Left ventricle myocardium inferior (tissue), 1 donor: ENCODE results near the gene FARS2. TPM values are rescaled to one million over a fixed set of nuclear protein-coding genes. Genes with fewer than 3 reads are reported as not detected.

Experiments used
- DNase-seq: peaks from one replicate; pipeline ENCODE4 v3.0.0-alpha.2; 2020
- H3K27ac ChIP-seq: fragments of 200-600 bp; replicated peaks from 2 replicates; pipeline ENCODE4 v1.8.0; 2021
- H3K27me3 ChIP-seq: fragments of 200-600 bp; 2 replicates; pipeline ENCODE4 v1.8.0; 2021; ENCODE audit warnings: low read depth
- H3K36me3 ChIP-seq: fragments of 200-600 bp; 2 replicates; pipeline ENCODE4 v1.8.0; 2021
- H3K4me1 ChIP-seq: fragments of 200-600 bp; 2 replicates; pipeline ENCODE4 v1.8.0; 2021
- H3K4me3 ChIP-seq: fragments of 200-600 bp; 2 replicates; pipeline ENCODE4 v1.8.0; 2021; ENCODE audit warnings: mild to moderate bottlenecking, moderate library complexity
- H3K9me3 ChIP-seq: fragments of 200-600 bp; replicated peaks from 2 replicates; pipeline ENCODE4 v1.8.0; 2021
- CTCF ChIP-seq: fragments of 200-600 bp; IDR thresholded peaks from 2 replicates; pipeline ENCODE4 v1.8.0; 2021; ENCODE audit warnings: antibody characterized with exemption, mild to moderate bottlenecking, borderline replicate concordance
- intact Hi-C: fragments of 100-400 bp; cut with micrococcal nuclease; formaldehyde crosslinking; loops from one replicate; pipeline ENCODE4 v1.11.0; 2022
- total RNA-seq: library from RNA; stranded (reverse); fragmentation: NEBNext Ultra II Directional; extraction: Animal tissue kit (Norgen Biotek cat#: 25700); gene quantifications from one replicate; pipeline ENCODE4 v1.2.1, GENCODE V29; 2021
- donor health status: DM: no; HTN: yes; CAD: no; lungs with severe emphysema.

Gene FARS2
- total RNA-seq, 1 donor from 2014 or later: 16.7 TPM

- peaks cover 10% of the 10 kb centered on the region for H3K4me1 ChIP-seq
- H3K27me3 ChIP-seq: no peaks in the 10 kb centered on the region
- H3K4me3 ChIP-seq: no peak overlapping the region
- H3K27ac ChIP-seq: no peak overlapping the region
- no peaks in the 10 kb centered on the region for H3K36me3 ChIP-seq
- no peak for TF ChIP-seq CTCF
- intact Hi-C loops: no loop called here
- DNase-seq: no peak
- peaks cover 8% of the 10 kb centered on the region for H3K9me3 ChIP-seq
Observed at GRCh38 chr6:5405976-5406375, 144.7 kb downstream of the FARS2 start.

- no peak overlapping the region for H3K27ac ChIP-seq
- H3K36me3 ChIP-seq: no peaks in the 10 kb centered on the region
- H3K27me3 ChIP-seq: no peaks in the 10 kb centered on the region
- H3K4me3 ChIP-seq: no peak overlapping the region
- H3K9me3 ChIP-seq: no peaks in the 10 kb centered on the region
- intact Hi-C loops: no loop called here
- H3K4me1 ChIP-seq: peaks cover 3% of the 10 kb centered on the region
- no peak for DNase-seq
- TF ChIP-seq CTCF: no peak
Observed at GRCh38 chr6:5411414-5411813, 150.1 kb downstream of the FARS2 start.

- Histone ChIP-seq H3K4me3 (no peak overlapping the region), H3K9me3 (no peaks in the 10 kb centered on the region), H3K4me1 (peaks cover 7% of the 10 kb centered on the region), H3K36me3 (no peaks in the 10 kb centered on the region), H3K27me3 (no peaks in the 10 kb centered on the region), H3K27ac (no peak overlapping the region)
- no peak for DNase-seq
- no peak for TF ChIP-seq CTCF
- intact Hi-C loops: no loop called here
Observed at GRCh38 chr6:5412017-5412416, 150.7 kb downstream of the FARS2 start.

- intact Hi-C loops: no loop called here
- H3K27ac ChIP-seq: no peak overlapping the region
- no peak for TF ChIP-seq CTCF
- no peaks in the 10 kb centered on the region for H3K27me3 ChIP-seq
- H3K4me1 ChIP-seq: peaks cover 7% of the 10 kb centered on the region
- H3K9me3 ChIP-seq: no peaks in the 10 kb centered on the region
- no peaks in the 10 kb centered on the region for H3K36me3 ChIP-seq
- no peak for DNase-seq
- no peak overlapping the region for H3K4me3 ChIP-seq
Observed at GRCh38 chr6:5412663-5413062, 151.3 kb downstream of the FARS2 start.

- H3K4me3 ChIP-seq: no peak overlapping the region
- H3K36me3 ChIP-seq: no peaks in the 10 kb centered on the region
- peaks cover 7% of the 10 kb centered on the region for H3K4me1 ChIP-seq
- H3K27me3 ChIP-seq: no peaks in the 10 kb centered on the region
- no peak for DNase-seq
- H3K27ac ChIP-seq: no peak overlapping the region
- no peaks in the 10 kb centered on the region for H3K9me3 ChIP-seq
- TF ChIP-seq CTCF: no peak
- intact Hi-C loops: no loop called here
Observed at GRCh38 chr6:5416250-5416649, 154.9 kb downstream of the FARS2 start.
